ENCODE results near the gene MEOX1. TPM values are rescaled to one million over a fixed set of nuclear protein-coding genes. Genes with fewer than 3 reads are reported as not detected.

Gene MEOX1
- total RNA-seq, 1 donor from 2014 or later = not detected

- peaks cover 6% of the 10 kb centered on the region for H3K9me3 ChIP-seq (ENCODE audit: insufficient read depth, low read depth, low read length)
- Mint-ChIP-seq H3K27me3 (ENCODE audit: low read depth, unreplicated experiment) (peaks cover 20% of the 10 kb centered on the region), H3K4me1 (ENCODE audit: low read depth, unreplicated experiment) (peaks cover 10% of the 10 kb centered on the region), H3K36me3 (ENCODE audit: low read depth, unreplicated experiment) (peaks cover 5% of the 10 kb centered on the region), H3K4me3 (ENCODE audit: unreplicated experiment) (no peak overlapping the region), H3K9me3 (ENCODE audit: unreplicated experiment) (peaks cover 11% of the 10 kb centered on the region), H3K27ac (ENCODE audit: unreplicated experiment) (no peak overlapping the region)
- no peak overlapping the region for H3K27ac ChIP-seq (ENCODE audit: low read depth, low read length)
- H3K4me1 ChIP-seq (ENCODE audit: insufficient read depth, low read length) = peaks cover 21% of the 10 kb centered on the region
- H3K4me3 ChIP-seq (ENCODE audit: insufficient read depth, low read depth, low read length) = no peak overlapping the region
- no peak overlapping the region for H3K4me2 ChIP-seq (ENCODE audit: low read length)
- no peak overlapping the region for H2AFZ ChIP-seq (ENCODE audit: low read depth, low read length)
- no peak for TF ChIP-seq CTCF (IDR thresholded peaks at IDR 0.05; ENCODE audit: insufficient read depth, low read depth, low read length)
- no peak for TF ChIP-seq EZH2 (IDR thresholded peaks at IDR 0.05; ENCODE audit: insufficient read depth, low read length)
- H3K79me2 ChIP-seq (ENCODE audit: insufficient read depth, low read length) = no peaks in the 10 kb centered on the region
- no peak for DNase-seq (ENCODE audit: low read depth)
- H3K36me3 ChIP-seq (ENCODE audit: insufficient read depth, low read length) = no peaks in the 10 kb centered on the region
- no peak overlapping the region for H3K9ac ChIP-seq (ENCODE audit: low read length)
- no peaks in the 10 kb centered on the region for H4K20me1 ChIP-seq (ENCODE audit: insufficient read depth, low read length)
- FAIRE-seq = no peak
- peaks cover 6% of the 10 kb centered on the region for H3K27me3 ChIP-seq (ENCODE audit: insufficient read depth, low read length)
Measured at GRCh38 chr17:43698678-43699437, 37.1 kb upstream of the MEOX1 start.

- Histone ChIP-seq H3K9ac (ENCODE audit: low read length) (no peak overlapping the region), H3K4me3 (ENCODE audit: insufficient read depth, low read depth, low read length) (no peak overlapping the region), H4K20me1 (ENCODE audit: insufficient read depth, low read length) (no peaks in the 10 kb centered on the region), H3K27ac (ENCODE audit: low read depth, low read length) (no peak overlapping the region), H3K4me2 (ENCODE audit: low read length) (no peak overlapping the region), H3K9me3 (ENCODE audit: insufficient read depth, low read depth, low read length) (peaks cover 6% of the 10 kb centered on the region), H3K36me3 (ENCODE audit: insufficient read depth, low read length) (no peaks in the 10 kb centered on the region), H3K27me3 (ENCODE audit: insufficient read depth, low read length) (peaks cover 5% of the 10 kb centered on the region), H3K79me2 (ENCODE audit: insufficient read depth, low read length) (no peaks in the 10 kb centered on the region), H3K4me1 (ENCODE audit: insufficient read depth, low read length) (peaks cover 21% of the 10 kb centered on the region), H2AFZ (ENCODE audit: low read depth, low read length) (no peak overlapping the region)
- peaks cover 10% of the 10 kb centered on the region for H3K4me1 Mint-ChIP-seq (ENCODE audit: low read depth, unreplicated experiment)
- TF ChIP-seq CTCF (IDR thresholded peaks at IDR 0.05; ENCODE audit: insufficient read depth, low read depth, low read length) (no peak), EZH2 (IDR thresholded peaks at IDR 0.05; ENCODE audit: insufficient read depth, low read length) (no peak)
- H3K27me3 Mint-ChIP-seq (ENCODE audit: low read depth, unreplicated experiment) = peaks cover 20% of the 10 kb centered on the region
- H3K4me3 Mint-ChIP-seq (ENCODE audit: unreplicated experiment) = no peak overlapping the region
- DNase-seq (ENCODE audit: low read depth) = no peak
- peaks cover 11% of the 10 kb centered on the region for H3K9me3 Mint-ChIP-seq (ENCODE audit: unreplicated experiment)
- H3K36me3 Mint-ChIP-seq (ENCODE audit: low read depth, unreplicated experiment) = peaks cover 5% of the 10 kb centered on the region
- no peak overlapping the region for H3K27ac Mint-ChIP-seq (ENCODE audit: unreplicated experiment)
- FAIRE-seq = no peak
Measured at GRCh38 chr17:43697937-43698336, 36.2 kb upstream of the MEOX1 start.

GRCh38 chr17:43696891-43697290, 35.2 kb upstream of the MEOX1 start:
- no peak for FAIRE-seq
- Mint-ChIP-seq H3K9me3 (ENCODE audit: unreplicated experiment) (peaks cover 11% of the 10 kb centered on the region), H3K36me3 (ENCODE audit: low read depth, unreplicated experiment) (no peaks in the 10 kb centered on the region)

More at GRCh38 chr17:43696891-43697290, 35.2 kb upstream of the MEOX1 start:
- Histone ChIP-seq H3K27ac (ENCODE audit: low read depth, low read length) (no peak overlapping the region), H3K9ac (ENCODE audit: low read length) (no peak overlapping the region), H3K4me3 (ENCODE audit: insufficient read depth, low read depth, low read length) (no peak overlapping the region), H3K4me2 (ENCODE audit: low read length) (peak overlapping the region; percentile 23), H3K79me2 (ENCODE audit: insufficient read depth, low read length) (no peaks in the 10 kb centered on the region), H3K4me1 (ENCODE audit: insufficient read depth, low read length) (peaks cover 21% of the 10 kb centered on the region), H4K20me1 (ENCODE audit: insufficient read depth, low read length) (no peaks in the 10 kb centered on the region), H2AFZ (ENCODE audit: low read depth, low read length) (no peak overlapping the region), H3K9me3 (ENCODE audit: insufficient read depth, low read depth, low read length) (peaks cover 6% of the 10 kb centered on the region), H3K36me3 (ENCODE audit: insufficient read depth, low read length) (no peaks in the 10 kb centered on the region), H3K27me3 (ENCODE audit: insufficient read depth, low read length) (peaks cover 6% of the 10 kb centered on the region)
- Mint-ChIP-seq H3K4me3 (ENCODE audit: unreplicated experiment) (no peak overlapping the region), H3K4me1 (ENCODE audit: low read depth, unreplicated experiment) (peaks cover 11% of the 10 kb centered on the region), H3K27me3 (ENCODE audit: low read depth, unreplicated experiment) (peaks cover 20% of the 10 kb centered on the region), H3K27ac (ENCODE audit: unreplicated experiment) (no peak overlapping the region)
- no peak for TF ChIP-seq CTCF (IDR thresholded peaks at IDR 0.05; ENCODE audit: insufficient read depth, low read depth, low read length)
- no peak for TF ChIP-seq EZH2 (IDR thresholded peaks at IDR 0.05; ENCODE audit: insufficient read depth, low read length)
- DNase-seq (ENCODE audit: low read depth) = no peak
